ENCODE results near the gene SH3BGRL3.

DNA sequence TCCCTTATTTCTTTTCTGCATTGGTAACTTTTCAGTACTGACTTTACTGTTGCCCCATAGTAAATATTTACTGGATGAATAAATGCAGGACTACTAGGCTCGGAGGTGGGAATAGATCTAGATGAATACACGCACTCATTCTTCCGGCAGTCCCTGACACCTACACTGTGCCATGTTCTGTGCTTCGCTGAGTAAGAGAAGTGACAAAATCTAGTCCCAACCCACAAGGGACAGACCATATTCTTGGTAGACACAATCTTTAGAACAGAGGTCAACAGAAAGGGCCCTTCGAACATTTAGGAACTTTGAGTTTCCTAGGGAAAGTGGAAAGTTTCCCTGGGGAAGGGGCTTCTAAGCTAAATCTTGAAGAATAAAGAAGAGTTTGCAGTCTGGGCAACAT lies 34.6 kb downstream of the SH3BGRL3 start:
- TF ChIP-seq, protein P1, sequence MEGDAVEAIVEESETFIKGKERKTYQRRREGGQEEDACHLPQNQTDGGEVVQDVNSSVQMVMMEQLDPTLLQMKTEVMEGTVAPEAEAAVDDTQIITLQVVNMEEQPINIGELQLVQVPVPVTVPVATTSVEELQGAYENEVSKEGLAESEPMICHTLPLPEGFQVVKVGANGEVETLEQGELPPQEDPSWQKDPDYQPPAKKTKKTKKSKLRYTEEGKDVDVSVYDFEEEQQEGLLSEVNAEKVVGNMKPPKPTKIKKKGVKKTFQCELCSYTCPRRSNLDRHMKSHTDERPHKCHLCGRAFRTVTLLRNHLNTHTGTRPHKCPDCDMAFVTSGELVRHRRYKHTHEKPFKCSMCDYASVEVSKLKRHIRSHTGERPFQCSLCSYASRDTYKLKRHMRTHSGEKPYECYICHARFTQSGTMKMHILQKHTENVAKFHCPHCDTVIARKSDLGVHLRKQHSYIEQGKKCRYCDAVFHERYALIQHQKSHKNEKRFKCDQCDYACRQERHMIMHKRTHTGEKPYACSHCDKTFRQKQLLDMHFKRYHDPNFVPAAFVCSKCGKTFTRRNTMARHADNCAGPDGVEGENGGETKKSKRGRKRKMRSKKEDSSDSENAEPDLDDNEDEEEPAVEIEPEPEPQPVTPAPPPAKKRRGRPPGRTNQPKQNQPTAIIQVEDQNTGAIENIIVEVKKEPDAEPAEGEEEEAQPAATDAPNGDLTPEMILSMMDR (conservative IDR thresholded peaks at IDR 0.05; ENCODE audit: low read depth in 2 of 2): no peak
- TF ChIP-seq, protein P2, sequence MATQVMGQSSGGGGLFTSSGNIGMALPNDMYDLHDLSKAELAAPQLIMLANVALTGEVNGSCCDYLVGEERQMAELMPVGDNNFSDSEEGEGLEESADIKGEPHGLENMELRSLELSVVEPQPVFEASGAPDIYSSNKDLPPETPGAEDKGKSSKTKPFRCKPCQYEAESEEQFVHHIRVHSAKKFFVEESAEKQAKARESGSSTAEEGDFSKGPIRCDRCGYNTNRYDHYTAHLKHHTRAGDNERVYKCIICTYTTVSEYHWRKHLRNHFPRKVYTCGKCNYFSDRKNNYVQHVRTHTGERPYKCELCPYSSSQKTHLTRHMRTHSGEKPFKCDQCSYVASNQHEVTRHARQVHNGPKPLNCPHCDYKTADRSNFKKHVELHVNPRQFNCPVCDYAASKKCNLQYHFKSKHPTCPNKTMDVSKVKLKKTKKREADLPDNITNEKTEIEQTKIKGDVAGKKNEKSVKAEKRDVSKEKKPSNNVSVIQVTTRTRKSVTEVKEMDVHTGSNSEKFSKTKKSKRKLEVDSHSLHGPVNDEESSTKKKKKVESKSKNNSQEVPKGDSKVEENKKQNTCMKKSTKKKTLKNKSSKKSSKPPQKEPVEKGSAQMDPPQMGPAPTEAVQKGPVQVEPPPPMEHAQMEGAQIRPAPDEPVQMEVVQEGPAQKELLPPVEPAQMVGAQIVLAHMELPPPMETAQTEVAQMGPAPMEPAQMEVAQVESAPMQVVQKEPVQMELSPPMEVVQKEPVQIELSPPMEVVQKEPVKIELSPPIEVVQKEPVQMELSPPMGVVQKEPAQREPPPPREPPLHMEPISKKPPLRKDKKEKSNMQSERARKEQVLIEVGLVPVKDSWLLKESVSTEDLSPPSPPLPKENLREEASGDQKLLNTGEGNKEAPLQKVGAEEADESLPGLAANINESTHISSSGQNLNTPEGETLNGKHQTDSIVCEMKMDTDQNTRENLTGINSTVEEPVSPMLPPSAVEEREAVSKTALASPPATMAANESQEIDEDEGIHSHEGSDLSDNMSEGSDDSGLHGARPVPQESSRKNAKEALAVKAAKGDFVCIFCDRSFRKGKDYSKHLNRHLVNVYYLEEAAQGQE (IDR thresholded peaks at IDR 0.05; ENCODE audit: unreplicated experiment): no peak
- TF ChIP-seq POLR2AphosphoS5 (IDR thresholded peaks at IDR 0.05; ENCODE audit: low read depth) (no peak), EZH2 (IDR thresholded peaks at IDR 0.05; ENCODE audit: low read depth, unreplicated experiment) (no peak), ZNF114 (CRISPR knock-in tag; IDR thresholded peaks at IDR 0.05) (no peak), EZH2phosphoT487 (IDR thresholded peaks at IDR 0.05; ENCODE audit: unreplicated experiment) (no peak), NANOG (IDR thresholded peaks at IDR 0.05; ENCODE audit: borderline replicate concordance) (no peak), CREB1 (CRISPR knock-in tag; IDR thresholded peaks at IDR 0.05; ENCODE audit: low read depth) (no peak), ZNF331 (CRISPR knock-in tag; IDR thresholded peaks at IDR 0.05; ENCODE audit: low read depth) (no peak)
- TF ChIP-seq, protein P3, sequence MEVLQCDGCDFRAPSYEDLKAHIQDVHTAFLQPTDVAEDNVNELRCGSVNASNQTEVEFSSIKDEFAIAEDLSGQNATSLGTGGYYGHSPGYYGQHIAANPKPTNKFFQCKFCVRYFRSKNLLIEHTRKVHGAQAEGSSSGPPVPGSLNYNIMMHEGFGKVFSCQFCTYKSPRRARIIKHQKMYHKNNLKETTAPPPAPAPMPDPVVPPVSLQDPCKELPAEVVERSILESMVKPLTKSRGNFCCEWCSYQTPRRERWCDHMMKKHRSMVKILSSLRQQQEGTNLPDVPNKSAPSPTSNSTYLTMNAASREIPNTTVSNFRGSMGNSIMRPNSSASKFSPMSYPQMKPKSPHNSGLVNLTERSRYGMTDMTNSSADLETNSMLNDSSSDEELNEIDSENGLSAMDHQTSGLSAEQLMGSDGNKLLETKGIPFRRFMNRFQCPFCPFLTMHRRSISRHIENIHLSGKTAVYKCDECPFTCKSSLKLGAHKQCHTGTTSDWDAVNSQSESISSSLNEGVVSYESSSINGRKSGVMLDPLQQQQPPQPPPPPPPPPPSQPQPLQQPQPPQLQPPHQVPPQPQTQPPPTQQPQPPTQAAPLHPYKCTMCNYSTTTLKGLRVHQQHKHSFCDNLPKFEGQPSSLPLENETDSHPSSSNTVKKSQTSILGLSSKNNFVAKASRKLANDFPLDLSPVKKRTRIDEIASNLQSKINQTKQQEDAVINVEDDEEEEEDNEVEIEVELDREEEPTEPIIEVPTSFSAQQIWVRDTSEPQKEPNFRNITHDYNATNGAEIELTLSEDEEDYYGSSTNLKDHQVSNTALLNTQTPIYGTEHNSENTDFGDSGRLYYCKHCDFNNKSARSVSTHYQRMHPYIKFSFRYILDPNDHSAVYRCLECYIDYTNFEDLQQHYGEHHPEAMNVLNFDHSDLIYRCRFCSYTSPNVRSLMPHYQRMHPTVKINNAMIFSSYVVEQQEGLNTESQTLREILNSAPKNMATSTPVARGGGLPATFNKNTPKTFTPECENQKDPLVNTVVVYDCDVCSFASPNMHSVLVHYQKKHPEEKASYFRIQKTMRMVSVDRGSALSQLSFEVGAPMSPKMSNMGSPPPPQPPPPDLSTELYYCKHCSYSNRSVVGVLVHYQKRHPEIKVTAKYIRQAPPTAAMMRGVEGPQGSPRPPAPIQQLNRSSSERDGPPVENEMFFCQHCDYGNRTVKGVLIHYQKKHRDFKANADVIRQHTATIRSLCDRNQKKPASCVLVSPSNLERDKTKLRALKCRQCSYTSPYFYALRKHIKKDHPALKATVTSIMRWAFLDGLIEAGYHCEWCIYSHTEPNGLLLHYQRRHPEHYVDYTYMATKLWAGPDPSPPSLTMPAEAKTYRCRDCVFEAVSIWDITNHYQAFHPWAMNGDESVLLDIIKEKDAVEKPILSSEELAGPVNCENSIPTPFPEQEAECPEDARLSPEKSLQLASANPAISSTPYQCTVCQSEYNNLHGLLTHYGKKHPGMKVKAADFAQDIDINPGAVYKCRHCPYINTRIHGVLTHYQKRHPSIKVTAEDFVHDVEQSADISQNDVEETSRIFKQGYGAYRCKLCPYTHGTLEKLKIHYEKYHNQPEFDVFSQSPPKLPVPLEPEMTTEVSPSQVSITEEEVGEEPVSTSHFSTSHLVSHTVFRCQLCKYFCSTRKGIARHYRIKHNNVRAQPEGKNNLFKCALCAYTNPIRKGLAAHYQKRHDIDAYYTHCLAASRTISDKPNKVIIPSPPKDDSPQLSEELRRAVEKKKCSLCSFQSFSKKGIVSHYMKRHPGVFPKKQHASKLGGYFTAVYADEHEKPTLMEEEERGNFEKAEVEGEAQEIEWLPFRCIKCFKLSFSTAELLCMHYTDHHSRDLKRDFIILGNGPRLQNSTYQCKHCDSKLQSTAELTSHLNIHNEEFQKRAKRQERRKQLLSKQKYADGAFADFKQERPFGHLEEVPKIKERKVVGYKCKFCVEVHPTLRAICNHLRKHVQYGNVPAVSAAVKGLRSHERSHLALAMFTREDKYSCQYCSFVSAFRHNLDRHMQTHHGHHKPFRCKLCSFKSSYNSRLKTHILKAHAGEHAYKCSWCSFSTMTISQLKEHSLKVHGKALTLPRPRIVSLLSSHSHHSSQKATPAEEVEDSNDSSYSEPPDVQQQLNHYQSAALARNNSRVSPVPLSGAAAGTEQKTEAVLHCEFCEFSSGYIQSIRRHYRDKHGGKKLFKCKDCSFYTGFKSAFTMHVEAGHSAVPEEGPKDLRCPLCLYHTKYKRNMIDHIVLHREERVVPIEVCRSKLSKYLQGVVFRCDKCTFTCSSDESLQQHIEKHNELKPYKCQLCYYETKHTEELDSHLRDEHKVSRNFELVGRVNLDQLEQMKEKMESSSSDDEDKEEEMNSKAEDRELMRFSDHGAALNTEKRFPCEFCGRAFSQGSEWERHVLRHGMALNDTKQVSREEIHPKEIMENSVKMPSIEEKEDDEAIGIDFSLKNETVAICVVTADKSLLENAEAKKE (CRISPR knock-in tag; IDR thresholded peaks at IDR 0.05): no peak
- TF ChIP-seq, protein P4, sequence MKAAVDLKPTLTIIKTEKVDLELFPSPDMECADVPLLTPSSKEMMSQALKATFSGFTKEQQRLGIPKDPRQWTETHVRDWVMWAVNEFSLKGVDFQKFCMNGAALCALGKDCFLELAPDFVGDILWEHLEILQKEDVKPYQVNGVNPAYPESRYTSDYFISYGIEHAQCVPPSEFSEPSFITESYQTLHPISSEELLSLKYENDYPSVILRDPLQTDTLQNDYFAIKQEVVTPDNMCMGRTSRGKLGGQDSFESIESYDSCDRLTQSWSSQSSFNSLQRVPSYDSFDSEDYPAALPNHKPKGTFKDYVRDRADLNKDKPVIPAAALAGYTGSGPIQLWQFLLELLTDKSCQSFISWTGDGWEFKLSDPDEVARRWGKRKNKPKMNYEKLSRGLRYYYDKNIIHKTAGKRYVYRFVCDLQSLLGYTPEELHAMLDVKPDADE (IDR thresholded peaks at IDR 0.05): no peak

Data from GM23338 (cell line).